CD14-positive monocyte (primary cell): Measurements from ENCODE around the gene FHIT. TPM values are rescaled to one million over a fixed set of nuclear protein-coding genes. Genes with fewer than 3 reads are reported as not detected.

Experiments used
- DNase-seq, 3 donors: peaks; one replicate each; pipeline ENCODE4 v3.0.0-alpha.2; 2011 to 2022
- H2AFZ ChIP-seq: 2 replicates; pipeline ENCODE4 v1.6.0; 2012; ENCODE audit warnings: mild to moderate bottlenecking, low read depth, low read length, inconsistent platforms; ENCODE audit not compliant: insufficient read depth, poor library complexity, severe bottlenecking
- H3K27ac ChIP-seq, 2 donors: 1 replicate in 1 of 2; 2 replicates in 1 of 2; pipeline ENCODE4 v1.5.1; 2012 to 2013; ENCODE audit warnings: low read length in 2 of 2, control low read depth in 1 of 2, inconsistent platforms in 1 of 2, low read depth in 1 of 2, mild to moderate bottlenecking in 1 of 2
- H3K27me3 ChIP-seq, 2 donors: one replicate each; pipeline versions ENCODE4 v1.6.0 to v1.6.1; 2011 to 2013; ENCODE audit warnings: low read length in 2 of 2; ENCODE audit not compliant: control insufficient read depth in 2 of 2, insufficient read depth in 2 of 2
- H3K36me3 ChIP-seq, 2 donors: replicated peaks in 1 of 2; 1 replicate in 1 of 2; 2 replicates in 1 of 2; pipeline versions ENCODE4 v1.5.1 to v1.6.1; 2012 to 2013; ENCODE audit warnings: low read length in 2 of 2, control low read depth in 1 of 2, inconsistent platforms in 1 of 2, mild to moderate bottlenecking in 1 of 2; ENCODE audit not compliant: insufficient read depth in 2 of 2, control insufficient read depth in 1 of 2
- H3K4me1 ChIP-seq, 2 donors: 1 replicate in 1 of 2; 2 replicates in 1 of 2; pipeline versions ENCODE4 v1.5.1 to v1.6.1; 2012 to 2013; ENCODE audit warnings: low read length in 2 of 2, control low read depth in 1 of 2, inconsistent platforms in 1 of 2, mild to moderate bottlenecking in 1 of 2, moderate library complexity in 1 of 2; ENCODE audit not compliant: insufficient read depth in 2 of 2, control insufficient read depth in 1 of 2
- H3K4me2 ChIP-seq: replicated peaks from 2 replicates; pipeline ENCODE3; 2012; ENCODE audit warnings: low read length, moderate library complexity, mild to moderate bottlenecking; ENCODE audit not compliant: poor library complexity, severe bottlenecking; ENCODE audit errors: extremely low read depth
- H3K4me3 ChIP-seq, 3 experiments: fragments of 200-600 bp in 1 of 3; sonication (generic) in 1 of 3; replicated peaks in 1 of 3; 1 replicate in 2 of 3; 2 replicates in 1 of 3; pipeline ENCODE4 v1.5.1; 2011 to 2013; ENCODE audit warnings: low read length in 3 of 3, mild to moderate bottlenecking in 3 of 3, control low read depth in 2 of 3, low read depth in 2 of 3, inconsistent platforms in 1 of 3, moderate library complexity in 1 of 3
- H3K79me2 ChIP-seq: 2 replicates; pipeline ENCODE4 v1.6.0; 2012; ENCODE audit warnings: mild to moderate bottlenecking, control low read depth, inconsistent platforms, low read length, moderate library complexity; ENCODE audit not compliant: insufficient read depth
- H3K9ac ChIP-seq: 2 replicates; pipeline ENCODE4 v1.6.0; 2017; ENCODE audit warnings: low read length, mild to moderate bottlenecking; ENCODE audit not compliant: insufficient read depth, poor library complexity, severe bottlenecking
- H3K9me3 ChIP-seq, 2 donors: replicated peaks in 1 of 2; 1 replicate in 1 of 2; 2 replicates in 1 of 2; pipeline versions ENCODE4 v1.5.1 to v1.6.1; 2012 to 2013; ENCODE audit warnings: low read length in 2 of 2, control low read depth in 1 of 2; ENCODE audit not compliant: control insufficient read depth in 1 of 2, insufficient read depth in 1 of 2
- H4K20me1 ChIP-seq: 2 replicates; pipeline ENCODE4 v1.6.0; 2012; ENCODE audit warnings: mild to moderate bottlenecking, low read length, control low read depth, moderate library complexity; ENCODE audit not compliant: insufficient read depth
- H3K27ac Mint-ChIP-seq, 7 donors: one replicate each; pipeline ENCODE4 v1.8.0; 2020; ENCODE audit warnings: mild to moderate bottlenecking in 7 of 7, mixed read lengths in 7 of 7, moderate library complexity in 6 of 7, inconsistent platforms in 2 of 7
- H3K27me3 Mint-ChIP-seq, 3 donors: one replicate each; pipeline ENCODE4 v1.8.0; 2021 to 2022; ENCODE audit warnings: low read depth in 3 of 3, mild to moderate bottlenecking in 3 of 3, mixed read lengths in 3 of 3, moderate library complexity in 3 of 3, inconsistent platforms in 1 of 3
- H3K36me3 Mint-ChIP-seq, 2 donors: one replicate each; pipeline ENCODE4 v1.8.0; 2020; ENCODE audit warnings: mixed read lengths in 2 of 2, inconsistent platforms in 1 of 2, mild to moderate bottlenecking in 1 of 2
- H3K4me1 Mint-ChIP-seq: one replicate; pipeline ENCODE4 v1.8.0; 2020; ENCODE audit warnings: mild to moderate bottlenecking, mixed read lengths
- H3K4me3 Mint-ChIP-seq, 2 donors: one replicate each; pipeline ENCODE4 v1.8.0; 2020; ENCODE audit warnings: mild to moderate bottlenecking in 2 of 2, mixed read lengths in 2 of 2, moderate library complexity in 1 of 2
- H3K9me3 Mint-ChIP-seq, 7 donors: one replicate each; pipeline ENCODE4 v1.8.0; 2020 to 2022; ENCODE audit warnings: mixed read lengths in 7 of 7, mild to moderate bottlenecking in 6 of 7, moderate library complexity in 6 of 7, inconsistent platforms in 2 of 7
- WGBS: methylation state at CpG from one replicate; pipeline ENCODE4 v1.1.5; 2013; ENCODE audit warnings: missing lambda C conversion rate; ENCODE audit not compliant: insufficient coverage; 5-methylcytosine and 5-hydroxymethylcytosine counted together
- intact Hi-C, 2 donors: fragments of 100-400 bp; cut with micrococcal nuclease; formaldehyde crosslinking; loops; one replicate each; pipeline versions ENCODE4 v1.15.0 to v1.15.1; 2023
- polyA plus RNA-seq, 3 donors: library from polyadenylated mRNA; depleted of rRNA in 1 of 3; unstranded in 2 of 3; stranded (reverse) in 1 of 3; fragments of 300-500 nt in 2 of 3; fragments of >200 nt in 1 of 3; fragmentation: Illumina TruSeq in 2 of 3; gene quantifications; 1 replicate in 2 of 3; 2 replicates in 1 of 3; pipeline ENCODE4 v1.2.3, GENCODE V29; 2012 to 2021
- TF ChIP-seq, protein P1 (sequence below): fragments of 200-600 bp; IDR thresholded peaks from one replicate; pipeline ENCODE4 v1.8.0; 2022; ENCODE audit warnings: antibody characterized with exemption, mild to moderate bottlenecking

Gene FHIT
- polyA plus RNA-seq, 3 donors, result 1.7 to 3.4 (median 3.2) TPM

DNA sequence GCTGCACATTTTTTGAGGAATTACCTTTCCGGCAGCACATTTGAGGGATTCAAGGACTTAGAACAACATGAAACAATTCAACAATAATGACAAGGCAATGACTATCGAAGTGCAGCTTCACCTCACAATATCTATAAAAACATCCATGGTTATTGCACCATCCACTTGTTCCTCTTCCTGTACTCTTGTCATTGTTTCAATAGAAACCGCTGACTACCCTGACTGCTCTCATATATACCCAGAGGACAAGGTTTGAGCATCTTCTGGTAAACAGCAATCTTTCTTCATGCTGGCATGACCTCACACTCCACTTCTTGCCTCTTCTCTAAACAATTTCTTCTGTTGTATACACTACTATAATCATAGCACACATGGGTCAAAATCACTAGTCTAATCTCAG lies 864.9 kb downstream of the FHIT start:
- Histone ChIP-seq H3K36me3 (no peaks in the 10 kb centered on the region), H4K20me1 (no peaks in the 10 kb centered on the region), H3K9ac (no peak overlapping the region), H3K4me1 (peaks cover 4 to 6% of the 10 kb centered on the region in 2 donors), H3K4me3 (no peak overlapping the region), H3K4me2 (no peak overlapping the region), H2AFZ (no peak overlapping the region), H3K9me3 (no peaks in the 10 kb centered on the region), H3K27ac (no peak overlapping the region), H3K27me3 (no peaks in the 10 kb centered on the region), H3K79me2 (no peaks in the 10 kb centered on the region)
- TF ChIP-seq, protein P1, sequence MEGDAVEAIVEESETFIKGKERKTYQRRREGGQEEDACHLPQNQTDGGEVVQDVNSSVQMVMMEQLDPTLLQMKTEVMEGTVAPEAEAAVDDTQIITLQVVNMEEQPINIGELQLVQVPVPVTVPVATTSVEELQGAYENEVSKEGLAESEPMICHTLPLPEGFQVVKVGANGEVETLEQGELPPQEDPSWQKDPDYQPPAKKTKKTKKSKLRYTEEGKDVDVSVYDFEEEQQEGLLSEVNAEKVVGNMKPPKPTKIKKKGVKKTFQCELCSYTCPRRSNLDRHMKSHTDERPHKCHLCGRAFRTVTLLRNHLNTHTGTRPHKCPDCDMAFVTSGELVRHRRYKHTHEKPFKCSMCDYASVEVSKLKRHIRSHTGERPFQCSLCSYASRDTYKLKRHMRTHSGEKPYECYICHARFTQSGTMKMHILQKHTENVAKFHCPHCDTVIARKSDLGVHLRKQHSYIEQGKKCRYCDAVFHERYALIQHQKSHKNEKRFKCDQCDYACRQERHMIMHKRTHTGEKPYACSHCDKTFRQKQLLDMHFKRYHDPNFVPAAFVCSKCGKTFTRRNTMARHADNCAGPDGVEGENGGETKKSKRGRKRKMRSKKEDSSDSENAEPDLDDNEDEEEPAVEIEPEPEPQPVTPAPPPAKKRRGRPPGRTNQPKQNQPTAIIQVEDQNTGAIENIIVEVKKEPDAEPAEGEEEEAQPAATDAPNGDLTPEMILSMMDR, result no peak
- Mint-ChIP-seq H3K27ac (no peak overlapping the region), H3K36me3 (no peaks in the 10 kb centered on the region), H3K4me1 (peaks cover 9% of the 10 kb centered on the region), H3K4me3 (no peak overlapping the region), H3K27me3 (no peaks in the 10 kb centered on the region), H3K9me3 (peaks cover 0 to 8% (median 0%) of the 10 kb centered on the region in 7 donors)
- intact Hi-C loops, result no loop called here
- no peak for DNase-seq
- WGBS, result 24% methylated on average over 3 of the region's 3 CpGs

DNA sequence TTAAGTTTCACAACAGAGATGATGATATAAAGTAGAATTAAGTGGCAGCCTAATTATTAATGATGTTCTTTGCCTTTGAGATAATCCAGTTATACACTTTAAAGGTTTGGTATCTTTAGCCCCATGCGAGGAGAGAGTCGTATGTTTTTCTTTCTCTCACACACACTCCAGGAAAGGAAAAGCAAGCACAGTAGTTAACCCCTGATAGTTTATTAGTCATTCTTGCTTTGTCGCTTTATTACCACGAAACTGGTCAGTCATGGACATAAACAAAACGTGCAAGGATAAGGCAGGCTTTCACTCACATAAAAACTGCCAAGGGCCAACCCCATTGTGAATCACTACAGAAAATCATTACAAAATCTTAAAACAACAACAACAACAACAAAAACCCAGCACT lies 866.9 kb downstream of the FHIT start:
- H3K27ac Mint-ChIP-seq, result no peak overlapping the region
- H3K27ac ChIP-seq, result no peak overlapping the region
- H3K9me3 ChIP-seq, result peaks cover 0 to 6% of the 10 kb centered on the region in 2 donors
- no peak overlapping the region for H3K4me3 ChIP-seq
- DNase-seq, result no peak
- H4K20me1 ChIP-seq, result no peaks in the 10 kb centered on the region
- H3K27me3 Mint-ChIP-seq, result no peaks in the 10 kb centered on the region
- peaks cover 9% of the 10 kb centered on the region for H3K4me1 Mint-ChIP-seq
- peaks cover 4 to 6% of the 10 kb centered on the region in 2 donors for H3K4me1 ChIP-seq
- no peaks in the 10 kb centered on the region for H3K27me3 ChIP-seq
- H3K4me2 ChIP-seq, result no peak overlapping the region
- no peaks in the 10 kb centered on the region for H3K36me3 ChIP-seq
- TF ChIP-seq, protein P1, result no peak
- H3K36me3 Mint-ChIP-seq, result no peaks in the 10 kb centered on the region
- no peak overlapping the region for H2AFZ ChIP-seq
- H3K4me3 Mint-ChIP-seq, result no peak overlapping the region
- intact Hi-C loops, result no loop called here
- 98% methylated on average over 5 of the region's 5 CpGs for WGBS
- H3K9me3 Mint-ChIP-seq, result peaks cover 0 to 10% (median 2%) of the 10 kb centered on the region in 7 donors
- no peaks in the 10 kb centered on the region for H3K79me2 ChIP-seq
- no peak overlapping the region for H3K9ac ChIP-seq
